NCI-H146 treated with DMSO at 0.1 percent for 48 hours (cell line): Measurements from ENCODE around the gene FSCN2.
"Not testable (repeated sequence)": the region's sequence is repeated elsewhere in the genome, so short reads cannot be mapped to it uniquely, and the experiment has no call there.

Experiments
- DNase-seq: peaks from one replicate; lab custom pipeline; 2025; ENCODE audit not compliant: unreplicated experiment; lab: John Stamatoyannopoulos, UW

Gene FSCN2

GRCh38 chr17:81573794-81574642, 45.8 kb downstream of the FSCN2 start:
- no peak for DNase-seq

GRCh38 chr17:81574643-81574956, 46.4 kb downstream of the FSCN2 start:
- DNase-seq: no peak

GRCh38 chr17:81575836-81576235, 47.7 kb downstream of the FSCN2 start:
- DNase-seq: no peak

GRCh38 chr17:81576621-81577277, 48.6 kb downstream of the FSCN2 start:
- no peak for DNase-seq

GRCh38 chr17:81577278-81578000, 49.3 kb downstream of the FSCN2 start:
- DNase-seq: no peak

- no peak for DNase-seq
Observed at GRCh38 chr17:81578038-81578441, 49.9 kb downstream of the FSCN2 start.

GRCh38 chr17:81578561-81579225, 50.5 kb downstream of the FSCN2 start:
- DNase-seq: no peak

- no peak for DNase-seq
Observed at GRCh38 chr17:81579298-81579697, 51.1 kb downstream of the FSCN2 start.

GRCh38 chr17:81579821-81580321, 51.7 kb downstream of the FSCN2 start:
- DNase-seq: no peak

GRCh38 chr17:81580481-81580880, 52.3 kb downstream of the FSCN2 start:
- DNase-seq: no peak

GRCh38 chr17:81581758-81582157, 53.6 kb downstream of the FSCN2 start:
- no peak for DNase-seq

GRCh38 chr17:81582341-81582740, 54.2 kb downstream of the FSCN2 start:
- DNase-seq: no peak

- DNase-seq: no peak
Observed at GRCh38 chr17:81582749-81583148, 54.6 kb downstream of the FSCN2 start.

- DNase-seq: no peak
Observed at GRCh38 chr17:81583589-81584342, 55.6 kb downstream of the FSCN2 start.

- not testable (repeated sequence) for DNase-seq
Observed at GRCh38 chr17:81584771-81585170, 56.6 kb downstream of the FSCN2 start.

GRCh38 chr17:81586096-81586495, 57.9 kb downstream of the FSCN2 start:
- no peak for DNase-seq
